Vagina (tissue), 2 donors: ENCODE results near the gene SLC7A8. TPM values are rescaled to one million over a fixed set of nuclear protein-coding genes. Genes with fewer than 3 reads are reported as not detected.
"Not testable (repeated sequence)": the region's sequence is repeated elsewhere in the genome, so short reads cannot be mapped to it uniquely, and the experiment has no call there.

Experiments used
- DNase-seq, 2 donors: peaks; one replicate each; pipeline ENCODE4 v3.0.0-alpha.2; 2017; ENCODE audit errors: extremely low spot score in 2 of 2
- H3K27ac ChIP-seq: fragments of 200-600 bp; sonication (generic); one replicate; pipeline ENCODE4 v1.5.1; 2019
- H3K27me3 ChIP-seq: fragments of 200-600 bp; sonication (generic); one replicate; pipeline ENCODE4 v1.5.1; 2019
- H3K36me3 ChIP-seq, 2 donors: fragments of 200-600 bp; sonication (generic); one replicate each; pipeline ENCODE4 v1.5.1; 2017 to 2019
- H3K4me1 ChIP-seq: fragments of 200-600 bp; sonication (generic); one replicate; pipeline ENCODE4 v1.5.1; 2019
- H3K4me3 ChIP-seq, 2 donors: fragments of 200-600 bp; sonication (generic); 1 replicate in 1 of 2; 2 replicates in 1 of 2; pipeline ENCODE4 v1.5.1; 2016 to 2019
- H3K9me3 ChIP-seq: fragments of 200-600 bp; sonication (generic); one replicate; pipeline ENCODE4 v1.5.1; 2019
- POLR2A ChIP-seq, 2 donors: fragments of 450-650 bp; IDR thresholded peaks; one replicate each; pipeline ENCODE4 v1.6.1; 2017; ENCODE audit warnings: antibody characterized with exemption in 2 of 2, mild to moderate bottlenecking in 2 of 2, moderate library complexity in 2 of 2
- POLR2AphosphoS5 ChIP-seq, 2 donors: sonication (generic); formaldehyde crosslinking; IDR thresholded peaks; one replicate each; pipeline ENCODE4 v1.9.0; 2017; ENCODE audit warnings: antibody characterized with exemption in 2 of 2, mild to moderate bottlenecking in 2 of 2, low read depth in 1 of 2; ENCODE audit not compliant: insufficient read depth in 1 of 2
- intact Hi-C: fragments of 100-400 bp; cut with DNase I; formaldehyde crosslinking; loops from one replicate; pipeline ENCODE4 v1.15.1; 2023
- total RNA-seq: library from RNA; depleted of rRNA; stranded (reverse); fragments of >200 nt; gene quantifications from one replicate; pipeline ENCODE4 v1.2.3, GENCODE V29; 2016
- TF ChIP-seq, protein P1 (sequence below), 3 experiments: fragments of 450-650 bp in 2 of 3; fragments of 200-600 bp in 1 of 3; sonication (generic) in 1 of 3; IDR thresholded peaks; one replicate each; pipeline ENCODE4 v1.5.1; 2017 to 2019; ENCODE audit warnings: antibody characterized with exemption in 3 of 3, mild to moderate bottlenecking in 2 of 3, moderate library complexity in 2 of 3

The SLC7A8 gene
- total RNA-seq, 1 donor from 2014 or later = 68.5 TPM

DNA sequence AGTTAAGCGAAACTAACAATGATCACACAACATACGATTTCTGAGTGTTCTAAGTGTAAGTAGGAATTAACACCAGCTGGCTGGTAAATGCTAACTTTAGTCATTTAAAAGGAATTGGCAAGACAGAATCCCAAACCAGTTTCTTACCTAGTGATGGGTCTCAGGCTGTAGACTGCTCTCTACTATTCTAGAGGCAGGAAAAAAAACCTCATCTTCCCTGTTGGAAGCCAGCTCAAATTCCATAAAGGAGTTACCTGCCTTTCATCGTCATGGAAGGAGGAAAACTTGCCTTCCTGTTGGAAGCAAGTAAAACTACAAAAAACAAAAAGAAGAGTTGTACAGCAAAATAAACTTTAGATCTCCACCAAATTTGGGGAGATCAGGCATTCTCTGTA lies 23.7 kb upstream of the SLC7A8 start:
- Histone ChIP-seq H3K36me3 (no peaks in the 10 kb centered on the region), H3K27ac (no peak overlapping the region), H3K9me3 (no peaks in the 10 kb centered on the region), H3K27me3 (no peaks in the 10 kb centered on the region), H3K4me1 (no peaks in the 10 kb centered on the region), H3K4me3 (no peak overlapping the region)
- intact Hi-C loops = no loop called here
- DNase-seq = no peak
- TF ChIP-seq POLR2AphosphoS5 (IDR thresholded peaks at IDR 0.05; ENCODE audit: insufficient read depth in 1 of 2, low read depth in 1 of 2) = no peak
- TF ChIP-seq, protein P1, sequence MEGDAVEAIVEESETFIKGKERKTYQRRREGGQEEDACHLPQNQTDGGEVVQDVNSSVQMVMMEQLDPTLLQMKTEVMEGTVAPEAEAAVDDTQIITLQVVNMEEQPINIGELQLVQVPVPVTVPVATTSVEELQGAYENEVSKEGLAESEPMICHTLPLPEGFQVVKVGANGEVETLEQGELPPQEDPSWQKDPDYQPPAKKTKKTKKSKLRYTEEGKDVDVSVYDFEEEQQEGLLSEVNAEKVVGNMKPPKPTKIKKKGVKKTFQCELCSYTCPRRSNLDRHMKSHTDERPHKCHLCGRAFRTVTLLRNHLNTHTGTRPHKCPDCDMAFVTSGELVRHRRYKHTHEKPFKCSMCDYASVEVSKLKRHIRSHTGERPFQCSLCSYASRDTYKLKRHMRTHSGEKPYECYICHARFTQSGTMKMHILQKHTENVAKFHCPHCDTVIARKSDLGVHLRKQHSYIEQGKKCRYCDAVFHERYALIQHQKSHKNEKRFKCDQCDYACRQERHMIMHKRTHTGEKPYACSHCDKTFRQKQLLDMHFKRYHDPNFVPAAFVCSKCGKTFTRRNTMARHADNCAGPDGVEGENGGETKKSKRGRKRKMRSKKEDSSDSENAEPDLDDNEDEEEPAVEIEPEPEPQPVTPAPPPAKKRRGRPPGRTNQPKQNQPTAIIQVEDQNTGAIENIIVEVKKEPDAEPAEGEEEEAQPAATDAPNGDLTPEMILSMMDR (IDR thresholded peaks at IDR 0.05) = no peak
- no peak for TF ChIP-seq POLR2A (IDR thresholded peaks at IDR 0.05)

DNA sequence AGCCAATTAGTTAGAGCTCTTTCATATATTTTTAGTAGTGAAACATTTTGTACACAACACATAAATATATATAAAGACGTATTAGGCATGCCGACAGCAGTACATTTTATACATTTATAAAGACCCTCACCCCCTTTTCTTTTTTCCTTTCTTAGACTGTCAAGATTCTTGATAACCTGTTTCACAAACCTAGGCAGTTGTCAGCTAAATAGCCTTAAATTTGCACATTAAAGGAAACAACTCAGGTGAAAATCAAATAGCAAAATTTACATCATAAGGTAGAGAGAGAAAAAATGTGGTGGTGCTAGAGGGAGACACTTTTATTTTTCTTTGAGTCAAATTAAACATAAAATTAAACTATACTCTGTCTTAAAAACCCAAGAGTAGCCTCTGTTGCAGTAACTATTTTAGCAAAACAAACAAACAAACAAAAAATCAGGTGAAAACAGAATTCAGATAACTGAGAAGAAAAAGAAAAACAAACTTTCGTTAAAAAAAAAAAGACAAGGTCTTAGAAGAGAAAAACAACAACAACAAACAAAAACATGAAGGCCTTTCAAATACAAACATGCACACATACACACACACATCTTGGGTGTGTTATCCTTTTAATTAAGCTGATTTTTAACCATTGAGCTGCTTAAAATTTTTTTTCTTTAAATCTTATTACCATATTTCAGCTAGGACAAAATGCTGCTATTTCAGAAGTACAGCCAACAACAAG lies 23.1 kb upstream of the SLC7A8 start:
- no peak for DNase-seq
- H3K4me1 ChIP-seq = no peaks in the 10 kb centered on the region
- H3K27ac ChIP-seq = no peak overlapping the region
- no peaks in the 10 kb centered on the region for H3K9me3 ChIP-seq
- intact Hi-C loops = no loop called here
- H3K4me3 ChIP-seq = no peak overlapping the region
- TF ChIP-seq, protein P1 (IDR thresholded peaks at IDR 0.05) = no peak
- TF ChIP-seq POLR2AphosphoS5 (IDR thresholded peaks at IDR 0.05; ENCODE audit: insufficient read depth in 1 of 2, low read depth in 1 of 2) = no peak
- TF ChIP-seq POLR2A (IDR thresholded peaks at IDR 0.05) = no peak
- H3K27me3 ChIP-seq = no peaks in the 10 kb centered on the region
- no peaks in the 10 kb centered on the region for H3K36me3 ChIP-seq

DNA sequence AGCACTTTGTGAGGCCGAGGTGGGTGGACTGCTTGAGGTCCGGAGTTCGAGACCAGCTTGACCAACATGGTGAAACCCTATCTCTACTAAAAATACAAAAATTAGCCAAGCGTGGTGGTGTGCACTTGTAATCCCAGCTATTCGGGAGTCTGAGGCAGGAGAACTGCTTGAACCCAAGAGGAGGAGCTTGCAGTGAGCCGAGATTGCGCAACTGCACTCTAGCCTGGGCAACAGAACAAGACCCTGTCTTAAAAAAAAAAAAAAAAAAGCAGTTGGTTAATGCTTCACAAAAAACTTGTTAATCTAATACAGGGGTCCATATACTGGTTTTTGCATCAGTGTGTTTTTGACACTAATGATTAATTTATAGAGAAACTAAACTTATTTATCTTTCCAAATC lies 18.5 kb upstream of the SLC7A8 start:
- H3K4me3 ChIP-seq = no peak overlapping the region

DNA sequence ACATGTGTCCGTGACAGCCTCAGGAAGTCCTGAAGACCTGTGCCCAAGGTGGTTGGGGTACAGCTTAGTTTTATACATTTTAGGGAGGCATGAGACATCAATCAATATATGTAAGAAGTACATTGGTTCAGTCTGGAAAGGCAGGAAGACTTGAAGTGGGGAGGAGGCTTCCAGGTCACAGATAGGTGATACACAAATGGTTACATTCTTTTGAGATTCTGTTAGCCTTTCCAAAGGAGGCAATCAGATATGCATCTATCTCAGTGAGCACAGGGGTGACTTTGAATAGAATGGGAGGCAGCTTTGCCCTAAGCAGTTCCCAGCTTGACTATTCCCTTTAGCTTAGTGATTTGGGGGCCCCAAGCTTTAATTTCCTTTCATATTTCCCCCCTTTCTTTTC lies 15.7 kb upstream of the SLC7A8 start:
- H3K9me3 ChIP-seq, intact Hi-C loops, H3K36me3 ChIP-seq: not testable (repeated sequence)

More for the DNA sequence above, 18.5 kb upstream of the SLC7A8 start:
- no peak overlapping the region for H3K27ac ChIP-seq
- TF ChIP-seq, protein P1 (IDR thresholded peaks at IDR 0.05) = no peak
- TF ChIP-seq POLR2A (IDR thresholded peaks at IDR 0.05) (no peak), POLR2AphosphoS5 (IDR thresholded peaks at IDR 0.05; ENCODE audit: insufficient read depth in 1 of 2, low read depth in 1 of 2) (no peak)
- no peaks in the 10 kb centered on the region for H3K4me1 ChIP-seq
- no peaks in the 10 kb centered on the region for H3K36me3 ChIP-seq
- no peaks in the 10 kb centered on the region for H3K27me3 ChIP-seq
- no peaks in the 10 kb centered on the region for H3K9me3 ChIP-seq
- DNase-seq = no peak
- intact Hi-C loops = no loop called here

DNA sequence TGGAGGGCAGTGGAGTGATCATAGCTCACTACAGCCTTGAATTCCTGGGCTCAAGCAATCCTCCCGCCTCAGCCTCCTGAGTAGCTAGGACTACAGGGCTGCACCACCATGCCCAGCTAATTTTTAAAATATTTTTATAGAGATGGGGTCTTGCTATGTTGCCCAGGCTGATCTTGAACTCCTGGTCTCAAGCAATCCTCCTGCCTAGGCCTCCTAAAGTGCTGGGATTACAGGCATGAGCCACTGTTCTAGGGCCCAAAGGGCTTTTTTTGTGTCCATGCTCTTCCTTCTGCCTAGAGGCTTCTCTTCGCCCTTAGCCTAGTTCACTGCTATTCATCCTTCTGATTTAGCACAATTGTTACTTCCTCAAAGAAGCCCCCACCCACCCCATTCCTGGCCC lies 13.0 kb upstream of the SLC7A8 start:
- H3K27me3 ChIP-seq, H3K36me3 ChIP-seq, H3K27ac ChIP-seq, H3K9me3 ChIP-seq, intact Hi-C loops, H3K4me1 ChIP-seq, DNase-seq, H3K4me3 ChIP-seq: not testable (repeated sequence)

More for the DNA sequence above, 15.7 kb upstream of the SLC7A8 start:
- H3K27me3 ChIP-seq, DNase-seq, H3K4me3 ChIP-seq, H3K4me1 ChIP-seq, H3K27ac ChIP-seq: not testable (repeated sequence)

DNA sequence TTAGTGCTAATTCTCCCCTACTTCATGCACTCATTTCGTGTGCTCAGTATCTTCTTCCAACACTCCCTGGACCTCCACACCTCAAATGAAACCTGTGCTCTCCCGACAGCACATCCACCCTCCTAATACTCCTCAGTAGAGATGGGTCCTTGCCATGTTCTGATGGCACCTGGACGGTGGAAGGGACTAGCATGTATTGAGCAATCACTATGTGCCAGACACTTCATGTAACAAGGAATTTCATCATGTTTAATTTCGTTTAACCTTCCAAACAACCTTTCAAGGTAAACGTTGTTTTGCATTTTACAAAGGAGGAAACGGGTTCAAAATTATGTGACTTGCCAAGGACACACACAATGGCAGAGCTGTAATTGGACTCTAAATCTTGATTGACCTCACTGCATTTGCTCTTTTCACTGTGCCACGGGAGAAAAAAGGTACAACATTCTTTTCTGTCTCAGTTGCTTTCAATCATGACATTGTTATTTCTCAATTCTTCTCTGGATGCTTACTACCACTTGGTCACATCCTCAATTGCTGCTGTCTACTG lies 12.2 kb upstream of the SLC7A8 start:
- TF ChIP-seq, protein P1 (IDR thresholded peaks at IDR 0.05) = no peak
- no peak for TF ChIP-seq POLR2AphosphoS5 (IDR thresholded peaks at IDR 0.05; ENCODE audit: insufficient read depth in 1 of 2, low read depth in 1 of 2)
- TF ChIP-seq POLR2A (IDR thresholded peaks at IDR 0.05) = no peak
- H3K9me3 ChIP-seq = no peaks in the 10 kb centered on the region
- no peak overlapping the region for H3K4me3 ChIP-seq
- intact Hi-C loops = no loop called here
- DNase-seq = no peak
- no peaks in the 10 kb centered on the region for H3K36me3 ChIP-seq
- no peak overlapping the region for H3K27ac ChIP-seq
- H3K27me3 ChIP-seq = no peaks in the 10 kb centered on the region
- H3K4me1 ChIP-seq = no peaks in the 10 kb centered on the region
